Omental fat pad (tissue), 4 donors: ENCODE measurements around the gene CCT2. TPM values are rescaled to one million over a fixed set of nuclear protein-coding genes. Genes with fewer than 3 reads are reported as not detected.
A peak's percentile ranks its signal among the peaks of the same experiment; 100 is the strongest.

Experiments
- ATAC-seq: fragments of 150-250 bp; one replicate; pipeline ENCODE4 v1.9.1; 2016; ENCODE audit warnings: mild to moderate bottlenecking, moderate library complexity; ENCODE audit not compliant: low FRiP score
- DNase-seq: peaks from one replicate; pipeline ENCODE4 v3.0.0-alpha.2; 2019; ENCODE audit warnings: low spot score
- total RNA-seq, 4 donors: library from RNA; depleted of rRNA; stranded (reverse); fragments of >200 nt; gene quantifications; one replicate each; pipeline ENCODE4 v1.1.0, GENCODE V29; 2016
- TF ChIP-seq, protein P1 (sequence below), 3 donors: fragments of 450-650 bp; IDR thresholded peaks; one replicate each; pipeline ENCODE4 v1.5.1; 2016 to 2017; ENCODE audit warnings: antibody characterized with exemption in 3 of 3, mild to moderate bottlenecking in 3 of 3, moderate library complexity in 2 of 3

CCT2 gene
- total RNA-seq, 4 donors from 2014 or later = 99.5 to 222 (median 129) TPM

DNA sequence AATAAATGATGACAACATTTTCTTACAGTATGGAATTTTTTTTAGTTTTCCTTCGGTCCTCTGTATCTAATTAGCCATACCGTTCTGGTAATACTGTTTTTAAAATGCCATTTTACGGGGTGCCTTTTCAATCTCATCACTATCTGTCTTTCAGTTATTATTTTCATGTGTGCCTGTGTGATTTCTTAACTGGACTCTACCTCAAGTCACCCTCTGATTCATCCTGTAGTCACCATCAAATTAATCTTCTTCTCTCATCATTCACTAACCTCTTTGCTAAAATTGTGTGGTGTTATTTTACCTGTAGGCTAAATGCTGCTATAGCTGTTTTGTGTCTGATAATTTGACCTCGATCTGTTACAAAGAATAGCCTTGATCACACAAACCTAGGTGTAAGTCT, 16.0 kb upstream of the CCT2 start:
- no peak for ATAC-seq
- no peak for DNase-seq
- TF ChIP-seq, protein P1, sequence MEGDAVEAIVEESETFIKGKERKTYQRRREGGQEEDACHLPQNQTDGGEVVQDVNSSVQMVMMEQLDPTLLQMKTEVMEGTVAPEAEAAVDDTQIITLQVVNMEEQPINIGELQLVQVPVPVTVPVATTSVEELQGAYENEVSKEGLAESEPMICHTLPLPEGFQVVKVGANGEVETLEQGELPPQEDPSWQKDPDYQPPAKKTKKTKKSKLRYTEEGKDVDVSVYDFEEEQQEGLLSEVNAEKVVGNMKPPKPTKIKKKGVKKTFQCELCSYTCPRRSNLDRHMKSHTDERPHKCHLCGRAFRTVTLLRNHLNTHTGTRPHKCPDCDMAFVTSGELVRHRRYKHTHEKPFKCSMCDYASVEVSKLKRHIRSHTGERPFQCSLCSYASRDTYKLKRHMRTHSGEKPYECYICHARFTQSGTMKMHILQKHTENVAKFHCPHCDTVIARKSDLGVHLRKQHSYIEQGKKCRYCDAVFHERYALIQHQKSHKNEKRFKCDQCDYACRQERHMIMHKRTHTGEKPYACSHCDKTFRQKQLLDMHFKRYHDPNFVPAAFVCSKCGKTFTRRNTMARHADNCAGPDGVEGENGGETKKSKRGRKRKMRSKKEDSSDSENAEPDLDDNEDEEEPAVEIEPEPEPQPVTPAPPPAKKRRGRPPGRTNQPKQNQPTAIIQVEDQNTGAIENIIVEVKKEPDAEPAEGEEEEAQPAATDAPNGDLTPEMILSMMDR (IDR thresholded peaks at IDR 0.05) = no peak

DNA sequence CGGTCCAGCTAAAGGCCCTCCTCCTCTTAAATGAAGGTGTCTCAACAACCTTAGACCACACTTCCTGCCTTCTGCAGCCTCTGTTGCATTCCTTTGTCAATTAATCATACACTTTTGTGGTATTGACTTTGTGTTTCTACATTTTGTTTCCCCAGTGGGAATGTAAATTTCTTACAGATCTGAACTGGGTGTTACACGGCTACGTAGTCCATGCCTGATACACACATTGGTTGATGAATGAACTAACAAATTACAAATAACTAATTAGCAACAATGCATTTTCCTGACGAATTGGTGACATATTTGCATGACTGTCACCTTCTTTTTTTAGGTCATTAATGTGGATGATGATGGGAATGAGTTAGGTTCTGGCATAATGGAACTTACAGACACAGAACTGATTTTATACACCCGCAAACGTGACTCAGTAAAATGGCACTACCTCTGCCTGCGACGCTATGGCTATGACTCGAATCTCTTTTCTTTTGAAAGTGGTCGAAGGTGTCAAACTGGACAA, 15.2 kb upstream of the CCT2 start:
- DNase-seq (no peak), ATAC-seq (no peak)
- TF ChIP-seq, protein P1 (IDR thresholded peaks at IDR 0.05) = no peak

DNA sequence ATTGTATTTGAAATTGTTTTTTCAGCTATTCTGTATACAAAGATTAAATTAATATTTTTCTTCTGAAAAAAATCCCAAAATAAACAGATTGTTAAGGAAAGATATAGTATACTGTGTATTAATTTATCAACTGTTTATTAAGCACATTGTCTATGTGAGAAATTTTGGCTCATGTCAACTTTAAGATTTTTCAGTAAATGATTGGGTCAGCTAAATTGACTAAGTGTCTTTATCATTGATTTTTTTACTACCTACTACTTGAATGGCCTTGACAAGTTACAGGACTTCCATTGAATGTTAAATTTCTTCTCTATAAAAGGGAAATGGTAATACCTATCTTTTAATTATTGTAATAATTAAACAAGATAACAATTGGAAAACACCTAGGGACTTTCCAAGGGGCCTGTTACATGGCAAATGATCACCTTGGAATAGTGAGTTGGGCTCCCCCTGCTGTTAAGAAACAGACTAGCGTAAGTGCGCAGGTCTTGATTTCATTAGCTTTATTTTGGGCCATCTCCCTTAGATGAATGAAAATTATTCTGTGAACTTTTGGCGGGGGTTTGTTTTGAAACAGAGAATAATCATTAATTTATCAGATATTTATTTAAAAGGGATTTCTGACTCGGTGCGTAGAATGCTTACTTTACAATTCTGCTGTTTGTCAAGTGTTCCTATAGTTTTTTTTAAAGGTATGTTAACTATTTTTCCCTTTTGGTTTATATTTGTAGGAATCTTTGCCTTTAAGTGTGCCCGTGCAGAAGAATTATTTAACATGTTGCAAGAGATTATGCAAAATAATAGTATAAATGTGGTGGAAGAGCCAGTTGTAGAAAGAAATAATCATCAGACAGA, 14.5 kb upstream of the CCT2 start:
- DNase-seq = peak; percentile 36
- TF ChIP-seq, protein P1 (IDR thresholded peaks at IDR 0.05) = peak in 2 of 3 donors; percentile 28 to 33
- ATAC-seq = peak; percentile 81

DNA sequence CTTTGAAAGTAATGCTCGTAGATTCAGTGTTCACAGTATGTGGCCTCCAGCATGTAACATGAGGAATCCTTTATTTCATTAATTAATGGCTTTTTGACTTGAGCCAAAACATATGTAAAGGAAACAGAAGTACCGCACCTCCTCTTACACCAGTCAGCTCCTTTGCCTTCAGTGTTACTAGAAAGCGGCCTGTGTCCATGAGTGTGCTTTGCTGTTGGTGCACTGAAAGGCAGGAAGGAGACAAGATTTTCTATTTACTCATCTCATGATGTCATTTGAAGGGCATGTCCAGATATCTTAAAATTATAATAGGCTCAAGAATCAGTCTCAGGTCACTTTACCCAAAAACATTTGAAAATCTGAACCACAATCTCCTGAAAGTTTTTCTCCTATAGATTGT, 9.9 kb upstream of the CCT2 start:
- DNase-seq = no peak
- no peak for ATAC-seq
- TF ChIP-seq, protein P1 (IDR thresholded peaks at IDR 0.05) = no peak

DNA sequence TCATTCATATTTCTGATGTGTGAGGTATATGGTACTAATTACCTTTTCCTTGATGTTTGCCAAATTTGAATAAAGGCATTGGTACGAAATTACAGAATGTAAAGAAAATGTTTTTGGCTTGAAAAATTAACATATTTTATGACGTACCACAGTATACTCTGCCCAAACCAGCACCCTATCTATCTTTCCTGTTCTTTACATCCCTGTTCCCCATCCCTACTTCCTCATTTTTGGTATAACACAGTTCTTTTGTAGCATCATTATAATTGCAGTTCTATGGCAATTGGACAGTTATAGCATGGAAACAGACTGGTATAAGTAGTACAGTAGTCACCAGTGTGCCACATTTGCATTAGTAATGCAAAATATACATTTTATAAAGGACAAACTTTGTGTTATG, 7.0 kb upstream of the CCT2 start:
- ATAC-seq = no peak
- no peak for DNase-seq
- TF ChIP-seq, protein P1 (IDR thresholded peaks at IDR 0.05) = no peak

DNA sequence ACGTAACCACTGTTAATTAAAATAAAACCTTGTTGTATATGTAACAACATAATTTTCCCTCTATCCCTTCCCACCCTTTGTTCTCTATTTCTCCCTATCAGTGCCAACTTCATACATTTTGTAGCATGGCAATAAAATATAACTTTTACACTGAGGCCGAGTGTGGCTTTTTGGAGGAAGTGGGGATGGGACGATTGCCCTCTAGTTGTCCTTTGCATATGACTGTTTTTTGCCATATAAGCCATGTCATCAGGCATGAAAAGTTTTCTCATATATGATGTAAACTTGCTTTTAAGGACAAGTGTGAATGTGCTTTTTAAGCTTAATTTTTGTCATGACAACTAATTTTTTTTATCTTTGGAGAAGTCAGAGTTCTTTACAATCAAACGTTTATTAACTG, 6.2 kb upstream of the CCT2 start:
- TF ChIP-seq, protein P1 (IDR thresholded peaks at IDR 0.05) = no peak
- no peak for DNase-seq
- no peak for ATAC-seq

DNA sequence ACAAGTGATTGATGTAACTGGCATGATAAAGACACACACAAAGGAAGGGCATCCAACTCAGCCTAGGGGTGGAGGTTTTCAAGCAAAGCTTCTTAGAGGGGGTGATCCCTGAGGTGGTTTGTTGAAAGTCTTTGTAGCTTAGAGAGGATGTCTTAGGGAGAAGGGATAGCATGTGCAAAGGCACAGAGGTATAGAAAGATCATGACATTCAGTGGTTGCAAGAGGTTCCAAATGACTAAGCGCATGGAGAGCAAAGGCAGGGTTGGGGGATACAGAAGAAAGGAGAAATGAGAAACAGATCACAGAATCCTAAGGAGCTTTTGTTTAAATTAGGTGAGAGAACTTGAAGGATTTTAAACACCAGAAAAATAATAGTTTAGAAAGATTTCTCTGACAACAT, 5.2 kb upstream of the CCT2 start:
- DNase-seq (no peak), ATAC-seq (no peak)
- TF ChIP-seq, protein P1 (IDR thresholded peaks at IDR 0.05) = no peak
